Activated CD4-positive, CD25-positive, alpha-beta regulatory T cell treated with anti-CD3 and anti-CD28 coated beads, Interleukin-2, amount 50 U/mL, for 24 hours (primary cell): ENCODE results near the gene PTPRH.
A peak's percentile ranks its signal among the peaks of the same experiment; 100 is the strongest.
"Not testable (repeated sequence)": the region's sequence is repeated elsewhere in the genome, so short reads cannot be mapped to it uniquely, and the experiment has no call there.

ENCODE experiments used
- ATAC-seq, 2 donors: fragments of 150-1000 bp; cut with Tn5 transposase; one replicate each; pipeline ENCODE4 v1.10.0; 2021; ENCODE audit warnings: mild to moderate bottlenecking in 1 of 2, moderate library complexity in 1 of 2

Gene PTPRH

GRCh38 chr19:55178781-55179599 is 30.3 kb downstream of the PTPRH start:
- ATAC-seq = peak; percentile 86 to 90

DNA sequence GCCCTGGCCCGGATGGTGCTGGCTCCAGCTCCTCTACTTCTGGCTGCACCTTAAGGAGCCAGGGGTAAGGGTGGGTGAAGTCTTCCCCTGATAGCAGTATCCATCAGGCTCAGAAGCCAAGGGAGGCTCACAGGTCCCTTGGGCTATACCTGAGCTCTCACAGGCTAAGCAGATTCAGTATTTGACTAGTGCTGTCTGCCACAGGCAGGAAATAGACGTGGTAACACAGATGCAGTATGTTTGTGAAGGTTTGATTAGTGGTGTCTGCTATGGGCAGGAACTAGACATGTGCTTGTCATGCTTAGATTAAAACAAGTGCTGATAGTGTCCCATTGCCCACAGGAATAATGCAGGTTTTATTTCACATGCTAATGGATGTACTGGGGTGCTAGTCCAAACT is 33.2 kb downstream of the PTPRH start:
- ATAC-seq = no peak

DNA sequence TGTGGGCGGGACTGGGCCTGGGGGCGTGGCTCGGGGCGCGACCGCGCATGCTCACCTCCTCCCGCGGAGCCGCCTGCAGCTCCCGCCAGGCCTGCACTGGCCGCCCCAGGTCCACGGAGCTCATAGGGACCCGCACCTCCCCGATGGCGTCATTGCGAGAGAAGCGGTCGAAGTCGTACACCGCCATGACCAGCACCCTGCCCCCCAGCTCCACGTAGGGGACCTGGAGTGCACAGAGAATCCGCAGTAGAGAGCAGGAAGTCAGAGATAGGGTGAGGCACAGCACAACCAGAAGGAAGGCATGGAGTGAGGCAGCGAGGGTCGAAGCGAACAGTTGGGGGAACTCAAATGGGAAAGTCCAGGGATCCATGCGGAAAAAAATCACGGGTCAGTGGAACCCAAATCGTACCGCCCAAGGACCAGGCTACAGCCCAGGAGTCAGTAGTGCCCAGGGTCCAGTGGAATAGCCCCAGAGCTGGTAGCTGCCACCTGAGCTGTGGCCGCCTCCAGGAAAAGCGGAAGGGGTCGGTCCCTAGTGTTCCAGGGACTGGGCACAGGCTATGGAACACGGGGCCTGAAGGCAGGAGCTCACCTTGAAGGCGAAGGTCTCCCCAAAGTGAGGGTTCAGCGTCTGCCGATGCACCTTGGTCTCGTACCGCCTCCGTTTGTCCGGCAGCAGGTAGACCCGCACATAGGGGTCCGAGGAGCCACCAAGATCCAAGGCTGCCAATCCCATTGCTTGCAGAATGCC is 34.0 kb downstream of the PTPRH start:
- no peak for ATAC-seq

DNA sequence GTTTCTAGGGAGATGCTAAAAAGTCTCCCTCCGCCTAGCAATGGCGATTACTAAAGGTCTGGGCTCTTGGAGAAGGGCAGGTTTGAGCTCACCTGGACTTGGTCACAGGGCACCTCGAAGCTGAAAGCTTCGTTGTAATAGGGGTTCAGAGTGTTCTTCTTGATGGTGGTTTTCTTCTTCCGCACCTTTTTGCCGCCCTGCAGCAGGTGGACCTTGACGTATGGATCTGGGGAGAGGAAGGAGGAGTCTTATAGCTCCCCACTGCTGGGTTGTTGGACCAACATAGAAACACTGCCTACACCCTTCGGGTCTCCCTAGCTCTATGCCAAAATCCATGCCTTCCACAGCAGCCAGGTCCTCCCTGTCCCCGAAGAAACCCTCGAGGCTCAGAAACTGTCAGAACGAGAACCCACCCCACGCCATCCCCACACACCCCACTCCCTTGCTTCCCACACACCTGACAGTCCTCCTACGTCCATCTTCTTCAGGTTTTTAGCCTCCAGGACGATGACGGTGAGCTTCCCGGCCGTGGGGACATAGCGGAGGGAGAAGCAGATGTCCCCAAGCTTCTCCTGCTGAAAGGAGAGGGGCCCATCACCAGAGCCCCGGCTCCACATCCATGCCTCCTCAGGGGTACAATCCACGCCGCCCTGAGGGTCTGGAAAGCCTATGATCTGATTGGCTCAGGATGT is 34.7 kb downstream of the PTPRH start:
- ATAC-seq = no peak

DNA sequence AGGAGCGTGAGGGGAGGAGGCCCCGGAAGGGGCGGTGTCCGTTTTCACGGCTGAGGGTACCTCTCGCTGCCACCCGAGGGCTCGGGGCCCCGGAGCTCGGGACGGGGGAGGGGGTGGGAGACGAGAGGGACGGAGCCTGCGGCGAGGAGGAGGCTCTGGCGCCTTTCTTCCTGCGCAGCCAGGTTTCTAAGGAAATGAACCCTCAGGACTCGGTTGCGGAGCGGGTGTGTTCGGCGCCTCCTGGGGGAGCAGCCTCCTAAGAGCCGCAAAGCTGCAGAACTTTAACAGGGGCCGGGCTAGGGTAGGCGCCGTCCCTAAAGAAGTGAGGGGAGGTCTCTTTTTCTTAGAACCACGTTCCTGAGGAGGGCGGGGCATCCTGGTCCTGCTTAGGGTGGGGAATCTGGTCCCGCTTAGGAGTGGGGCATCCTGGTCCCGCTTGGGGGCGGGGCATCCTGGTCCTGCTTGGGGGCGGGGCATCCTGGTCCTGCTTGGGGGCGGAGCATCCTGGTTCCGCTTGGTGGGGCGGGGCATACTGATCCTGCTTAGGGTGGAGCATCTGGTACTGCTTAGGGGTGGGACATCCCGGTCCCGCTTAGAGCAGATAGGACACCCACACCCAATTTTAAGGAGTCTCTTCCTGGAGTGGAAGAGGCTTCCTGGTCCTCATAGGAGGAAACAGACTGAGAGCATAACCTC is 35.4 kb downstream of the PTPRH start:
- ATAC-seq = peak in 1 of 2 donors; percentile 44

DNA sequence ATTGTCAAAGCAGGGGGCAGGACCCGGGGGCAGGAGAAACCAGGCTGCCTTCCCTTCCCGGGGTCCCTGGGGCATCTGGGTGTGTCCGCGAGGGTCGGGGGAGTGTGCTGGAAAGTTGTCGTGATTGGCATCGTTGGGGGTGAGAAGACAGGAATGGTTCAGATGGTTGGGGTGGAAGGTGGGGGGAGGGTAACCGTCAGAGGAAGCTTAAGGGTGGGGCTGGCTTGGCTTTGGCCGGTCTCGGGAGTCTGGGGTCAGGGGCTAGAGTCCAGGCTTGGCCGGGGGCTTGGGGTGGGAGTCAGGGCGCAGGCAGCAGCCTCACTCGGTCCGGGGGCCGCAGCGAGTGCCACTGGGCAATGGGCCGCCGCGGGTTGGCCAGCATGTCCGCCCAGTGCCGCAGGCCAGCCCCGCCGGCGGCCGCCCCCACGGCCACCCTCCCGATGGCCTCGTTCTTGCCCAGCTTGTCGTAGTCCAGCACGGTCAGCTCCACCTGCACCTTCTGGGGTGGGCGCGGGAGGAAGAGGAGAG is 36.1 kb downstream of the PTPRH start:
- no peak for ATAC-seq

GRCh38 chr19:55172741-55173140 is 36.6 kb downstream of the PTPRH start:
- no peak for ATAC-seq

DNA sequence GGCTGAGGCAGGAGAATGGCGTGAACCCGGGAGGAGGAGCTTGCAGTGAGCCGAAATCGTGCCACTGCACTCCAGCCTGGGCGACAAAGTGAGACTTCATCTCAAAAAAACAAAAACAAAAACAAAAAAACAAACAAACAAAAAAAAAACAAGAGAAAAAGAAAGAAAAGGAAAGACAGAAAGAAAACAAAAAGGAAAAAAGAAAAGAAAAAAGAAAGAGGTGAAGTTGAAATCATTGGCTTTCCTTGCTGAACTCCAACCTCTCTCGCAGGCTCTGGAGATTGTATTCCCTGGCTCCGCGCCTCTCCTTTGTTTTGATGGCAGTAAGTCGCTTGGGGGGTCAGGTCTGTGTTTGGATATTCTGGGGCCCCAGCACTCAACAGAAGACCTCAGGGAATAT is 37.0 kb downstream of the PTPRH start:
- ATAC-seq = not testable (repeated sequence)

DNA sequence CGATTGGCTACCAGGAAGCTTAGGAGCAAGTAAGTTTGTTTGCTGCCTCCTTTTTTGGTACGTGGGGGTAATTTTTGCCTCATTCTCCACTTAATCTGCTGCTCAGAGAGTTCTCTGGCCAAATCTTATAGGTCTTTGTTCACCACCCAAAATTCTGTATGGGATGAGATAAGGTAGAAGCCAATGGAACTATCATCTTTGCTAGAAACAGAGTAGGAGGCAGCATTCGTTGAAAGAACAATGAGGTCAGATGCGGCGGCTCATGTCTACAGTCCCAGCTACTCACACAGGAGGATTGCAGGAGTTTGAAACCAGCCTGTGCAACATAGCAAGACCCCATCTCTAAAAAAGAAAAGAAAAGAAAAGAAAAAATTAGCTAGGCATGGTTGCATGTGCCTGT is 37.9 kb downstream of the PTPRH start:
- ATAC-seq = no peak

DNA sequence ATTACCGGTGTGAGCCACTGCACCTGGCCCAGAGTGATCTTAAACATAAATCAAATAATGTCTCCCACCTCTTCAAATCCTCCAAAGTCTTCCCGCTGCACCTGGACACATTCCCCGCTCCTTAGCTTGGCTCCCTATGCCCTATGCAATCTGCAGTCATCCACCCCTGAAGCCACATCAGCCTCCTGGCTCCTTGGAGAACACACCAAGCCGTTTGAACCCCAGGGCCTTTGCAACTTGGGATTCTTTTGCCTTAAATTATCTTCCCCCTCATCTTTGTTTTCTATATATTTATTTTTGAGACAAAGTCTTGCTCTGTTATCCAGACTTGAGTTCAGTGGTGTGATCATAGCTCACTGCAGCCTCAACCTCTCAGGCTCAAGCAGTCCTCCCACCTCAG is 40.2 kb downstream of the PTPRH start:
- ATAC-seq = no peak

- ATAC-seq = peak; percentile 77 to 82
Measured at GRCh38 chr19:55166530-55167268, 42.6 kb downstream of the PTPRH start, which contains the start of gene DNAAF3. Gene DNAAF3 (minus strand): TSS chr19:55166613. CDS start chr19:55166413, 200 bp downstream.

DNA sequence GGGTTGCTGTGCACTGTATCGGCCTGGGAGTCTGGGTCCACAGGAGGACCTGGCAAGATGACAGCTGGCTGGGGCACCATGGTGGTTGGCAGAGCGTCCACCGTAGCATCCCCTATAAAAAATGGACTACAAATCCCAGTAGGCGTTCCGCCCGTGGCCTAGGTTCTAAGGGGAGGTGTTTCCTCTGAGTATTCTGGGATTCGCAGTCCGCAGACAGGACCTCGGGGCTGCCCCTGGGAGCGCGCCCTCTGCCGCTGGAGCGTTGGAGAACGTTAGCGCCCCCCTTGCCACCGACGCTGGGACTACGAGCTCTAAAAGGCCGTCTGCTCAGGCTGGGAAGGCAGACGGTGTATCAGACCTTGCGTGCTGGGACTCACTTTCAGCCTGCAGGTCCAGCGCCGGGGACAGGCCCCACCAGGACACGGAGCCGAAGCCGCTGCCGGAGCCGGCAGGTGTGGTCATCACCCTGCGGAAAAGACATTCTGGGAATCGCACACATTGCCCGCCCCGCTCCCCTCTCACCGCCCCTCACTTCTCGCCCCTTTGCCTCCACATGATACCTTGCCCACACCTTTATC is 43.3 kb downstream of the PTPRH start:
- peak; percentile 57 to 75 for ATAC-seq

DNA sequence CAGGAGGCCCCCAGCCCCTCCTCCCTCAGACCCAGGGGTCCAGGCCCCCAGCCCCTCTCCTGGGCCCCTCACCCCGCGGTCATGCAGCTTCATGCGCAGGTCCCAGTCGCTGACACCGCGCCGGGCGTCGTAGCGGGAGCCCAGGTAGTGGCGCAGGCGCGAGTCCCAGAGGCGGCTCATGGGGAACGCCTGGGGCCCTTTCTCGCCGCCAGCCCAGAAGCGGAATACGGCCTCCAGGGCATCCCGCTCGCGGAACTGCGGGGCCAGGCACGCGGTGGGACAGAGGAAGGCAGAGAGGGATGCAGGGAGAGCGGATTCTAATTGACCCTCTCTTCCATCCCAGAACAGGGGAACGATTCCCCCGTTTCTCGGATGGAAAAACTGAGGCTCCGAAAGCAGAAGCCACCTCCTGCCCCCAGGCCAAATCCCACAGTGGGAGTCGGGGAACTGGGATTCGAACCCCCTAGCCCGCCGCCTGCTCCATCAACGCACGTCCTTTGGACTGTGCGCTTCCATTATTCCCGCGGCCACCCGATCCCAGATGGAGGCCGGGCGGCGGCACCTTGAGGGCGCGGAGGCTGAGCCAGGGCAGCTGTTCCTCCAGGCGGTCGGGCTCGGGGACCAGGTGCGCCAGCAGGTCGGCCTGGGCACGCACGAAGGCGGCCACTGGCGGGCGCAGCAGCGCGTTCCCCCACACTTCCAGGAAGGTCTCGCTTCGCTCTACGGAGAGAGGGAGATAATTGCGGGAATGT is 47.6 kb downstream of the PTPRH start:
- ATAC-seq = no peak

DNA sequence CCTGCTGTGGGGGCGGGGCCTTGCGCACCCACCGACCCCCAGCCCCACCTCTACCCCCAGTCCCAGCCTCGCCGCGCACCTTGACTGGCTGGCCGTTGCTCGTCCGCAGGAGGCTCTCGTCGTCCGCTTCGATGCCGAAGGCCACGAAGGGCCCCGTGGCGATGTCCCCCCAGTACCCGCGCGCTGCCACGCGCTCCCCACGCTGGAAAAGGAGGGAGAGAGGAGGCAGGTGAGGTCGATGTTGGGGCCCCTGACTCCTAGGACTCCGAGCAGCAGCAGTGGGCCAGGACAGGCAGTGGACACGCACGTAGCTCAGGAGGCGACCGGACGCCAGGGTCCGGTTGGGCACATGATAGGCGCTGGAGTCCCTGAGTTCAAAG is 48.3 kb downstream of the PTPRH start:
- no peak for ATAC-seq

DNA sequence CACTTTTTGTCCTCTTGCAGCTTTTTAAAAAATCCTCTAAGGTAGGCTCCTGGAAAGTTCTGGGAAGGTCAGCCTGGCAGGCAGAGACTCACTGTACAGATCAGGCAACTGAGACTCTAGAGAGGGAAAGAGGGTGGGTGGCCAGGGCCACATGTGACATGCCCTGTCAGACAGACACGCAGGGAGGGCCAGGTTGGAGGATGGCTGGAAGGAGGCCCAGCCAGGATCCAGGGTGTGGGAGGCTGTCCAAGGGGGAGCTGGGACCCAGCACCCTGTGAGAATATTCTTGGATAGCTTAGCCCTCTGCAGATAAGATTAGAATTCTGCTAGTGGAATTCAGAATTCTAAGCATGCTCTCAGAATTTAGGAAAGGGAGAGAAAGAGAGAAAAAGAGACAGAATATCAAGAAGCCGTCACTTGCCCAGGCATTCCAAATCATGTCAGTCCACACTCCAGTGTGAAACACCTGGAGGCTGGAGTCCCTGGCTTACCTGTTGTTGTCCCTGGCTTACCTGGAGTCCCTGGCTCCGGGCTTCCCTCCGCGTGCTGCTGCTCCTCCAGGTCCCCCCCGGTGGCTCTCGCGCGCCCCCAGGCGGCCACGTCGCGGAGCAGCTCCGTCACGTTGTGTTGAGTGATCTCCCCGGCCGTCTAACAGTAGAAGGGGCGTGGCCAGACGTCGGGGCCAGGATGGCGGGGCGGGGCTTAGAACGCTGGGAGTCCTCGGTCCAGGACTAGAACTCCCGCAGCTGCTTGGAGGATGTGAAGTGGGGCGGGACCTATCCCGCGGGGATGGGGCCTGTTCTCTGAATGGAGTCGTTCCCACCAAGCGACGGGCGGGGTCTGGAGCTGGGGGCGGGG is 48.9 kb downstream of the PTPRH start:
- ATAC-seq = peak; percentile 89 to 94

DNA sequence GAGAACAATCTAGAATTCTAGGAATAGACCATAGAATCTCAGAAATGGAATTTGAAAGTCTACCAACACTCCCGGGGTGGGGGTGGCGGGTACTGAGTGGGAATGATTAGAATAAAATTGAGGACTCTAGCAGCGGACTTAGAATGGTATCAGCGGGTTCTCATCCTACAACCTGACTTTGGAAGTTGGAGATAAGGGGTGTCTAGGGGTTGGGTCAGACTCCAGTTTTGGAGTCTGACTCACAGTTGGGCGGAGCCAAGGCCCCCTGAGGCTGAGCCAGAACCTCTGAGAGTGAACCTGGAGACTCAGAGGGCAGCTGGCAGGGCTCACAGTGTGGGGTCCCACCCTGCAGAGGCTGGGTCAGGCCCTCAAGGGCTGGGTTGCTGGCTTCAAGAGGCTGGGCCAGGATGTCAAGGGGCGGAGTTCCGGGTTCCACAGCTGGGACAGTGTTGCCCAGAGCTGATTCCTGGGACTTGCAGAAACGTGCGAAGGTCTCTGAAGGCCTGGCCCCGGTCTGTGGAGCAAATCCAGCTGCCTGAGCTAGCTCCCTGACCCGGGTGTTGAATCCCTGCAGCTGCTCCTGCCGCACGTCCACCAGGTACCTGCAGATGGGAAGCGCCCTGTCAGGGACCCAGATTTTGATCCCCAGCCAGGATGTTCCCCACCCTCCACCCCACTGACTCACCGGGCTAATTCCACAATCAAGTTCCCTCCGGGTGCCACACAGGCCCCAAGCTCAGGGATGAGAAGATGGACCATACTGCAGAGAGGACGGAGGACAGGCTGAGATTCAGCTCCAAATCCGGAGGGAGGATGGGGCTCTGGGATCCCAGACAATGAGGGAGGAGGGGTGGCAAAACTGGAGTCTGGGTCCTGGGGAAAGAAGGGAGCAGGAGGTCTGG is 50.2 kb downstream of the PTPRH start:
- no peak for ATAC-seq

- no peak for ATAC-seq
Measured at GRCh38 chr19:55158423-55158822, 50.9 kb downstream of the PTPRH start.

GRCh38 chr19:55157064-55157908 is 52.0 kb downstream of the PTPRH start, which contains the start of gene TNNI3:
Gene TNNI3 (minus strand): TSS chr19:55157732. CDS start chr19:55157589, 143 bp downstream.
- ATAC-seq = no peak
